ENCODE measurements around the gene CDK5. TPM values are rescaled to one million over a fixed set of nuclear protein-coding genes. Genes with fewer than 3 reads are reported as not detected.
A peak's percentile ranks its signal among the peaks of the same experiment; 100 is the strongest.
"Not testable (repeated sequence)": the region's sequence is repeated elsewhere in the genome, so short reads cannot be mapped to it uniquely, and the experiment has no call there.

Gene CDK5
- total and polyA plus RNA-seq, 9 of the 15 experiments (the other 6 are each of a cell fraction or from before 2014, with no cell fraction given), result 3.2 to 38.0 (median 27.5) TPM

GRCh38 chr7:151027728-151028130, 30.0 kb downstream of the CDK5 start (continued):
- TF ChIP-seq REST (IDR thresholded peaks at IDR 0.05; ENCODE audit: borderline replicate concordance), result peak; percentile 11; the same call in 1 of the 2 replicates
- TF ChIP-seq REST (CRISPR knock-in tag; IDR thresholded peaks at IDR 0.05; ENCODE audit: low read depth); TOE1 (CRISPR knock-in tag; IDR thresholded peaks at IDR 0.05; ENCODE audit: borderline replicate concordance, low read depth): not testable (repeated sequence)
- TF ChIP-seq MXI1 (IDR thresholded peaks at IDR 0.05; ENCODE audit: low read depth, low read length), result peak; percentile 55; the same call in 1 of the 2 replicates
- peak; percentile 5; the same call in 1 of the 2 replicates for TF ChIP-seq TOE1 (IDR thresholded peaks at IDR 0.05; ENCODE audit: borderline replicate concordance)
- peak; percentile 64; the same call in 1 of the 2 replicates for TF ChIP-seq PHB (CRISPR knock-in tag; IDR thresholded peaks at IDR 0.05)
- TF ChIP-seq SMAD4 (CRISPR knock-in tag; conservative IDR thresholded peaks at IDR 0.05), result peak; percentile 3; the same call in 1 of the 2 replicates
- TF ChIP-seq CHD4 (IDR thresholded peaks at IDR 0.05; ENCODE audit: insufficient read depth, insufficient replicate concordance, low read depth, low read length, poor library complexity, severe bottlenecking), result peak; percentile 67
- TF ChIP-seq, protein P1, sequence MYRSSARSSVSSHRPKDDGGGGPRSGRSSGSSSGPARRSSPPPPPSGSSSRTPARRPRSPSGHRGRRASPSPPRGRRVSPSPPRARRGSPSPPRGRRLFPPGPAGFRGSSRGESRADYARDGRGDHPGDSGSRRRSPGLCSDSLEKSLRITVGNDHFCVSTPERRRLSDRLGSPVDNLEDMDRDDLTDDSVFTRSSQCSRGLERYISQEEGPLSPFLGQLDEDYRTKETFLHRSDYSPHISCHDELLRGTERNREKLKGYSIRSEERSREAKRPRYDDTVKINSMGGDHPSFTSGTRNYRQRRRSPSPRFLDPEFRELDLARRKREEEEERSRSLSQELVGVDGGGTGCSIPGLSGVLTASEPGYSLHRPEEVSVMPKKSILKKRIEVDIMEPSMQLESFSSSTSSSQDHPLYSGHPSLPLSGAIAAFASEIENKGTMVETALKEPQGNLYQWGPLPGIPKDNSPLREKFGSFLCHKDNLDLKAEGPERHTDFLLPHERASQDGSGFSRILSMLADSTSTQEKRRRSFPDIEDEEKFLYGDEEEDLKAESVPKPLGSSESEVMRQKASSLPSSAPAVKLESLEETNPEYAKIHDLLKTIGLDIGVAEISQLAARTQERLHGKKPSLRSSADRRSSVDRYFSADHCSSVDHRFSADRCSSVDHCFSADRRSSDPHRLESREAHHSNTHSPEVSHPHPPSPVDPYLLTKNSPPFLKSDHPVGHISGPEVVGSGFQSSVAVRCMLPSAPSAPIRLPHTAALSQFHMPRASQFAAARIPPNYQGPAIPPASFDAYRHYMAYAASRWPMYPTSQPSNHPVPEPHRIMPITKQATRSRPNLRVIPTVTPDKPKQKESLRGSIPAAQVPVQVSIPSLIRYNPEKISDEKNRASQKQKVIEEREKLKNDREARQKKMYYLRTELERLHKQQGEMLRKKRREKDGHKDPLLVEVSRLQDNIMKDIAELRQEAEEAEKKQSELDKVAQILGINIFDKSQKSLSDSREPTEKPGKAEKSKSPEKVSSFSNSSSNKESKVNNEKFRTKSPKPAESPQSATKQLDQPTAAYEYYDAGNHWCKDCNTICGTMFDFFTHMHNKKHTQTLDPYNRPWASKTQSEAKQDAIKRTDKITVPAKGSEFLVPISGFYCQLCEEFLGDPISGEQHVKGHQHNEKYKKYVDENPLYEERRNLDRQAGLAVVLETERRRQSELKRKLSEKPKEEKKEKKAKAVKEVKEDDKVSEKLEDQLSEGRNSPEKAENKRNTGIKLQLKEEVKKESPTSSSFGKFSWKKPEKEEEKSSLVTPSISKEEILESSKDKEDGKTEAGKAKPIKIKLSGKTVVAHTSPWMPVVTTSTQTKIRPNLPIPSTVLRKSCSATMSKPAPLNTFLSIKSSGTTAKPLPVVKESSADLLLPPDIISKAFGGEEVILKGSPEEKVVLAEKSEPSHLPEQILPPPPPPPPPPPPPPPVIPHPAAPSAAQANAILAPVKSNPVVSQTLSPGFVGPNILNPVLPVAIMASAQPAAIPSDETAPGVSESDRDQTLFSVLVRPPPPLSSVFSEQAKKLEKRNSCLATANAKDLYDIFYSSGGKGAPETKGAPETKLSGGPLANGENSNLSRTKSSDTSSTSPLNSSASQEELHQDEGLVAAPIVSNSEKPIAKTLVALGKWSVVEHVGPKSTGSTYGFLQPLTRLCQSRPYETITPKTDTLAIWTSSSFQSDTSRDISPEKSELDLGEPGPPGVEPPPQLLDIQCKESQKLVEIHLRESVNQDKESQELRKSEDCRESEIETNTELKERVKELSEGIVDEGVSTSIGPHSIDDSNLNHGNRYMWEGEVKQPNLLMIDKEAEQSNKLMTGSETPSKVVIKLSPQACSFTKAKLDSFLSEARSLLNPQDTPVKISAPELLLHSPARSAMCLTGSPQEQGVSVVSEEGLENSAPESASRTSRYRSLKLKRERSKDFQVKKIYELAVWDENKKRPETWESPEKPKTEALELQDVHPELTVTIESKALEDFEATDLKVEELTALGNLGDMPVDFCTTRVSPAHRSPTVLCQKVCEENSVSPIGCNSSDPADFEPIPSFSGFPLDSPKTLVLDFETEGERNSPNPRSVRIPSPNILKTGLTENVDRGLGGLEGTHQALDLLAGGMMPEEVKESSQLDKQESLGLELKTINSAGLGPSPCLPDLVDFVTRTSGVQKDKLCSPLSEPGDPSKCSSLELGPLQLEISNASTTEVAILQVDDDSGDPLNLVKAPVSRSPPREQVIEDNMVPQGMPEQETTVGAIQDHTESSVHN (IDR thresholded peaks at IDR 0.05; ENCODE audit: borderline replicate concordance in 1 of 2, low read depth in 1 of 2), result peak in 1 of 2 experiments; percentile 40; a peak in 1 of 4 replicates
- 0 out of 2 replicates have a peak, but pooled peaks have one; percentile 3 for TF ChIP-seq SMARCE1 (IDR thresholded peaks at IDR 0.05)
- TF ChIP-seq TAF7 (tag; IDR thresholded peaks at IDR 0.05), result 0 out of 2 replicates have a peak, but pooled peaks have one; percentile 10
- TF ChIP-seq RAD51 (IDR thresholded peaks at IDR 0.05; ENCODE audit: borderline replicate concordance, low read depth), result peak; percentile 72

Data from K562 (cell line).